C4-2B (cell line): Measurements from ENCODE around the gene SNED1.

Experiments used
- ZFX ChIP-seq: fragments of 450-650 bp; IDR thresholded peaks from 2 replicates; pipeline ENCODE4 v1.6.1; 2017
- TF ChIP-seq, protein P1 (sequence below): fragments of 450-650 bp; conservative IDR thresholded peaks from 2 replicates; pipeline ENCODE4 v1.5.1; 2017; ENCODE audit warnings: mild to moderate bottlenecking

GRCh38 chr2:241003830-241004564, 5.6 kb downstream of the SNED1 start:
- no peak for TF ChIP-seq ZFX
- TF ChIP-seq, protein P1, sequence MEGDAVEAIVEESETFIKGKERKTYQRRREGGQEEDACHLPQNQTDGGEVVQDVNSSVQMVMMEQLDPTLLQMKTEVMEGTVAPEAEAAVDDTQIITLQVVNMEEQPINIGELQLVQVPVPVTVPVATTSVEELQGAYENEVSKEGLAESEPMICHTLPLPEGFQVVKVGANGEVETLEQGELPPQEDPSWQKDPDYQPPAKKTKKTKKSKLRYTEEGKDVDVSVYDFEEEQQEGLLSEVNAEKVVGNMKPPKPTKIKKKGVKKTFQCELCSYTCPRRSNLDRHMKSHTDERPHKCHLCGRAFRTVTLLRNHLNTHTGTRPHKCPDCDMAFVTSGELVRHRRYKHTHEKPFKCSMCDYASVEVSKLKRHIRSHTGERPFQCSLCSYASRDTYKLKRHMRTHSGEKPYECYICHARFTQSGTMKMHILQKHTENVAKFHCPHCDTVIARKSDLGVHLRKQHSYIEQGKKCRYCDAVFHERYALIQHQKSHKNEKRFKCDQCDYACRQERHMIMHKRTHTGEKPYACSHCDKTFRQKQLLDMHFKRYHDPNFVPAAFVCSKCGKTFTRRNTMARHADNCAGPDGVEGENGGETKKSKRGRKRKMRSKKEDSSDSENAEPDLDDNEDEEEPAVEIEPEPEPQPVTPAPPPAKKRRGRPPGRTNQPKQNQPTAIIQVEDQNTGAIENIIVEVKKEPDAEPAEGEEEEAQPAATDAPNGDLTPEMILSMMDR: no peak
